GDM1 (cell line): ENCODE data around the gene DMRT1.

Experiments
- DNase-seq: peaks from one replicate; lab custom pipeline; 2025; lab: John Stamatoyannopoulos, UW

DMRT1 gene

DNA sequence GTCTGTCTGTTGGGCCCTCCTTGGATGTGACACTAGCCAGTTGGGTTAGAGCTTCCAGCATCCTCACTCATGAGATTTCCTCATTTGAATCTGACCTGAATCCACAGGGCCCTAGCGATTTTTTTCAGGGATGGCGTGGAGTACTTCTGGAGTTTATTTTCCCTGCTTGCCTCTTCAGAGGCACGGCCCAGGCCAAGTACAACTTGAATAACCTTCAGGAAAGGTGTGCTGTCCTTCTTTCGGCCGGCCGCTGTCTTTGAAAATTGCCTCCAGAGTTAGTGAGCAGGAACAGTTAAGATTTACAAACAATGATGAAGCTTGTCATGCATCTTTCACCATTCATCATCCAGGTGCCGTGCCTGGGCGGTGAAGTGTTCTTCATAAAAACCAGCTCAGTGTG is 85.5 kb downstream of the DMRT1 start:
- no peak for DNase-seq

DNA sequence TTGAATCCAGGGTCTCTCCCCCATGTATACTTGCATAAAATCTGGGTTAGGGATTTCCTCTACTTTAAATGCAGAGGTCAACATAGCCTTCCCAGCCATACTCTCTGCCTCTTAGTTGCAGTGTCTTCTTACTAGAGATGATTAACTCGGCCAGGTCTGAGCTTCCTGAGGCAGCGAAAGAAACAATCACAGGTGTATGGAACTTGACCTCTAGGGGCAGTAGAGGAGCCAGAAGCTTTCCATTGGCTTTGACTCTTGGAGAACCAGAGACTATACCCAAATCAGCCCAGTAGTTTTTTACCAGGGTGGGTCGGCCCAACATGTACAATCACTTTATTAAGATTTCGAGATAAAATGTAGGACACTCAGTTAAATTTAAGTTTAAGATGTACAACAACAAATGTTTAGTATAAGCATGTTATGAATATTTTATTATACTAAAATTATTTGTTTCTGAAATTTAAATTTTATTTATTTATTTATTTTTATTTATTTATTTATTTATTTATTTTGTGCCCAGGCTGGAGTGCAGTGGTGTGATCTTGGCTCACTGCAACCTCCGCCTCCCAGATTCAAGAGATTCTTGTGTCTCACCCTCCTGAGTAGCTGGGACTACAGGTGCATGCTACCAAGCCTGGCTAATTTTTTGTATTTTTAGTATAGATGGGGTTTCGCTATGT is 87.0 kb downstream of the DMRT1 start:
- no peak for DNase-seq

DNA sequence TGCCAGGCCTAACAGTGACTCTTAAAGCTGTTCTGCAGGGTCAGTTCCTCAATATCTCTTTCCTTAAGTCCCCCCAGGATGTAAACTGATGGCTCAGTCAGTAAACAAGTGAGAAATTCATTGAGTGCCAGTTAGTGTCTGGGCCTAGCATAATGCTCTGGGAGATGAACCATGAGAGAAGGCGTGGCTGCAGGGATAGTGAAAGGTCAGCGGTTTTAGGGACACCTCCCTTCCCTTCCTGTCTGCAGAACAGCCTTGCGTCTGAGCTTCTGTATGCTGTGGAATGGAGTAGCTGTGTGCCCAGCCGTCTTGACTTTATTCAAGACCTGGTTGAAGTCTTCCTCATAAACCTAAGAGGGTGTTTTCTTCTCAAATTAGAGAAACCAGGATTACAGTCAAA is 88.2 kb downstream of the DMRT1 start:
- DNase-seq = no peak

DNA sequence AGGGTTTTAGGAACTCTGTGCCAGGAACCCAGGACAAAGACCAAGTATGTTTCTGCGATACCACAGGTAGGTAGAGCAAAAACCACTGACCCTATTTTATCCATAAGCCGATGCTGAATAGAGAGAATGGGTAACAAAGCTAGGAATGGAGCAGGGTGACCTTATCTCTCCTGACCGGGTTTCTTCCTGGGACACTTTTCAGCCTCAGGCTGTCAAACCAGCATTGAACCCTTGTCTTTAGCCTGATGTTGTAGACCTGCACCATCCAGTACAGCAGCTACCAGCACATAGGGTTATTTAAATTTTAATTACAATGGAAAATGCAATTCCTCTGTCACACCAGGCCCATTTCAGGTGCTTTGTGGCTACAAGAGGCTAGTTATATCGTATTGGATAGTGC is 91.9 kb downstream of the DMRT1 start:
- no peak for DNase-seq

DNA sequence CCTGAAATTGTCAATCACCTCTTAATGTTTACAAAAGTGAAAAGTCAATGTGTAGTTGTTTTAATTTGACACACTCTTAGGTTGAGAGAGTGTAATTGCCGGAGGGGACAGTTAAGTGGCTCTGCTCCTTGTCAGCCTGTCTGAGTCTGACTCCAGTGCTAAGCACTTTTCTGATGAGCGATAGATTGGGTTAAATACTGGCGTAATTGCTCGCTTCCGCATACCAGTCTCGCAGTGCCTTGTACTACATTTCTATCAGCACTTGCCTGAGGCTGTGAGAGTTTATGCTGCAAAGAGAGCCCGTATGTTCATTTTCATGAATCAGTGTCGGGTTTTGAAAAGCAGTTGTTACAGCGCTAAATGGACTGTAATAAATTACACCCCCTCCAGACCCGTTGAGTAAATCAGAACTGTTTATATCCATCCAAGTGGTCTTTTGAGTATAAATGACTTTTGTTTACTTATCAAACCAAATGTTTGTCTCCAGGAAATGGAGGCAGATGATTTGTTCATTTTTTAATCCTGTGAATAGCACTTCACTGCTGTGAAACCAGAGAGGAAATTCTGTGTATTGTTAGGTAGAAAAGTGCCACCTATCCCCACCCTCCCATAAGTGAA is 94.0 kb downstream of the DMRT1 start:
- no peak for DNase-seq

DNA sequence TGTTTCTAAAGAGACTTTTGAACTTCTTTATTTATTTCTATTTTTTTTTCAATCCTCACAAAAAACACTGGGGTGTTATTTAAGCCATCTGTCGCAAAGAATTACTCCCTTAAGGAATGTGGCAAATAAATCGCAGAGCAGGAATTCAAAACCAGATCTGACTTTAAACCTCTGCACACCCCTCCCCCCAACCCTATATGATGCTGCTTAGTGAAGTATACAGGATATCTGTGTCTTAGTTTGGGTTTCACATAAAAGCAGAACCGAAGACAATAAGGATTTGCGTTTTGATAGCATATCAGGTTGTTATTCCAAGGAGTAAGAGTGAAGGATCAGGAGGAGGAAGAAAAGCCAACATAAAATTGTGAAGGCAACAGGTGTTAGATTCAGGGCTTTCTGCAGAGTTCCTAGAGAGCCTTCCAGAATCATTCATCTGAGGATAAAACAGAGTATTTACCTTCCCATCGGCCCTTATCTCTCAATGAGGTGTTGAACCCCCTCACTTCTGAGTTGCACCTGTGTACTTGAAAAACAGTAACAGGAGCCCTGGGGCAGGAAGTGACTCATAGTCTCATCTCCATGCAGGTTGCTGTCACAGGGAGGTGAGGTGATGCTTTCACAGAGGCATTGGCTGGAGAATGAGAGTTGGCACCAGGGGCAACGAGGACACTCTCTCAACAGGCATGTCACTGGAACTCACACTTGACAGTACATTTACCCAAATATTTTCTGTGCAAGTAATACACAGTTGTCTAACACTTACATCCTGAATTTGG is 101.5 kb downstream of the DMRT1 start:
- DNase-seq = no peak

DNA sequence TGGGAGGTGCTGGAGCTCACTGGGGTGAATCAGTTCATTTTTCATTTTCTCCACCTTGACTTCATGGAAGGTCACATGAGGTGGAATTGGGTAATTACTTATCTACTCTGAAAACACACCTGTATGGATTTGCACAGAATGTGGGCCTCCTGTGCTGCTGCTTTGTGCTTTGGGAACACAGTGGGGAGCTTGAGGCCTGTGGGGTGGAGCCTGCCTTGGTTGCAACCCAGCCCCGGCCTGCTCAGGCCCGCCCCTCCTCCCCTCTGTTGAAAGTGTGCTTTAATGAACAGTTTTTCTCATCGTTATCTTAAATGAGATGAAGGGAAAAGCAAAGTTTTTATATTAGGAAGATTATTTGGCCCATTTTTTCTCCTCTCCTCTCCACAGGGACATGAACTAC is 106.5 kb downstream of the DMRT1 start:
- DNase-seq = no peak

DNA sequence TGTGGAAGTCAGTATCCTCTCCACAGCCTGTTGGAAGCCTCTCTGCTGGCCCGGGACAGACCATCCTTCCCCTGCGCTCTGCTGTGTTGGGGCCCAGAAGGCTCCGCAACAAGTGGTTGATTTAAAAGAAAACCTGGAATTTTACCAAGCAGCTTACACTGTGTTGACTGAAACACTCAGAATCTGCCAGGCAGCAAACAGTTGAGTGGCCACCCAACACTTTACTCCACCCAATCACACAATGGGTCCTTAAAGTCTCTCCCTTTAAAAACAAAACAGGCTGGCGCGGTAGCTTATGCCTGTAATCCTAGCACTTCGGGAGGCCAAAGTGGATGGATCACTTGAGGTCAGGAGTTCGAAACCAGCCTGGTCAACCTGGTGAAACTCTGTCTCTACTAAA is 107.0 kb downstream of the DMRT1 start:
- no peak for DNase-seq

DNA sequence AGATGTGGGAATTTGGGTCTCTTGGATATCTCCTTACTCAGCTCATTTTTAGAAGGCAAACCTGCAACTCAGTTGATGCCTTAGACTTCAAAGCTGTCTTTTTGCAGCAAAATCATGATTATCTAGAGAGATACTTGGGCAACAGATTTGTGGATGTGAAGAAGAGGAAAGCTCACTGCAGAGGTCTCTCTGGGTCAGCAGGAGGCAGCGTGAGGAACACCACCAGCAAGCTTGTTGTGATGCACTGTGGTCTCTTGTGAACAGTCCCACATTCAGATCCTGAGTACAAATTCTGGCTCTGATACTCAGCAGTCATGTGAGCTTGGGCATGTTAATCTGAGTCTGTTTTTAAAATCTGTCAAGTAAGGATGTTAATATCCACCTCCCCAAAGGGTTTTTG is 108.6 kb downstream of the DMRT1 start:
- DNase-seq = no peak

DNA sequence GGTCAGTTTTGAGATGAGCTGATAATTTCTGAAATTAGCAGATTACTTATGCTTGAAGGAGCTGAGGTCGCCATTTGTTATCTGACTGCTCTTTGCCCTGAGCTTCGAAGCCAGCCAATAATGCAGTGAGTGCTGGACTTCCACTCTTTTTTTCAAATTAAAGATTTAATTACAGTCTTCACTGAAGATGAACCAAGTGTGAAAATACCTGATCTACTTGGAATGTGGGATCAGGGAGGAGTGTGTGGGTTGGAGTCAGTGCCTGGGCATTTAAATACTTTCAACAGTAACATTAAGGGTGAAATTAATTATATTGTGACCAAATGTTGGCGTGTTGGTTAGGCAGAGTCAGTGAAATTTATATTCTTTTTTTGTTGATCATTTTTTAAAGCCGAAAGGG is 111.0 kb downstream of the DMRT1 start:
- no peak for DNase-seq

DNA sequence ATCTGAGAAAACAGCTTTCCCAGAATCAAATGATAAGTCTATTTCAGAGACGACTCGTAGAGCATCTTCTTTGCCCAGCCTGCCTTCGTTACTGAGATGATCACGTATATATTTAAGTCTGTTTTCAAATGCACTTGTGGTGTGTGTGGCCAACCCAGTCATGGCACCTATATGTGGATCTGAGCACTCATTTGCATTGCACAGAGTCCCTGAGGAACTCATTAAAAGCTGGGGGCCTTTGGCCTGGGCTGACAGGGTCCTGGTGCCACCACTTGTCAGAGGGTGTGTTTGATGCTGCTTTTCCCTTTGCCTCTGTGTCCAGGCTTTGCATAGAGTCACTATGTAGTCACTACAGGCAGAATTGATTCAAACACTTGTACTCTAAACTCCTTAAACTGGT is 117.6 kb downstream of the DMRT1 start:
- no peak for DNase-seq

DNA sequence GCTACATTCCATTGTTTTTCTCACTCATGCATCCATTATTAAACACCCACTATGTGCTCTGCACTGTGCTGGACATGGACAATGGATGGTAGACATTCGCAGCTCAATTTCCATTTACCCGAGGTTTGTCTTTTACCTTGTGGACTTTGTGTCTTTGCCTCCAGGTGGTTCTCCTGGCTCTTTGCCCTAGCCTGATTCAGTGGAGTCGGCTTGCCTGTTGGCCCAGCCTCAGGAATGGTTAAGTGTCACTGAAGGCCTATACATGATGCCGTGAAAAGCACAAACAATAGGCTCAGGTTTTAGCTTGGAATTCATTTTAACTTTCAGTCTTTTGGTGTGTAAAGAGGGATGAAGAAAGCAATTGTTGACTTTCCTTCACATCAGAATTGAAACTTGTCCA is 118.4 kb downstream of the DMRT1 start:
- DNase-seq = no peak

DNA sequence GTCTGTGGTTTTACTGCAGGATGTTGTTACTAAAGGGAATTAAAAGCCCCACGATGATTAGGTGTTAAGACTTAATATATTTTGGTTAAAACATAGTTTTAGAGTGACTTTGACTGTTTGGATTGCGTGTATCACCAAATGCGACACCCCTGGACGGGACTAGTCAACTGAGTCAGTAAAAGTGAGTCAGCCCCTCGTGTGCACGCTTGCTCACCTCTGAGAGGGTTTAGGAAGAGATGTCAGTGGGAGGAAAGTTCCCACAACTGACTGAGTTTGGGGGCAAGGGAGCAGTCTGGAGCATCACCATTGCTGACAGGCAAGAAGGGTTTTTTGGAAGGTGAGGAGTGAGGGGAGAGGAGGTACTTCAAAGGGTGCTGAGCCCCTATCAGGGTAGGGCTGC is 120.5 kb downstream of the DMRT1 start:
- DNase-seq = no peak

DNA sequence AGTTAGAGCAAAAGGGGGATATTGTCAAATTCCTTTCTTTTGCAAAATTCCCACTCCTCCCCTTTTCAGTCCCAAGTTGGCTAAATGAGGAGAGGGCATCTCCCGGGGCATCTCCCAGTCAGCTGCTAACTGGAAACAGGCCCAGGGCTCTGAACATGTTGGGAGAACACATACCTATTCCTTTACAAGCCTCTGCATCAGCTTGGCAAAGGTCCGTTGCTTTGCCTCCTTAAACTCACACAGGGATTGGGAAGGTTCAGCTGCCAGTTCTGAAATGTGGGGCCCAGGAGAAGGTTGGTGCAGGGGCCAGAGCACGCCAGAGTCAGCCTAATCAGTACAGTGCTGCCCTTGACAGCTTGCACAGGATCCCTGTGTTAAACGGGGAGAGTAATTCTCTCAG is 124.0 kb downstream of the DMRT1 start:
- no peak for DNase-seq

DNA sequence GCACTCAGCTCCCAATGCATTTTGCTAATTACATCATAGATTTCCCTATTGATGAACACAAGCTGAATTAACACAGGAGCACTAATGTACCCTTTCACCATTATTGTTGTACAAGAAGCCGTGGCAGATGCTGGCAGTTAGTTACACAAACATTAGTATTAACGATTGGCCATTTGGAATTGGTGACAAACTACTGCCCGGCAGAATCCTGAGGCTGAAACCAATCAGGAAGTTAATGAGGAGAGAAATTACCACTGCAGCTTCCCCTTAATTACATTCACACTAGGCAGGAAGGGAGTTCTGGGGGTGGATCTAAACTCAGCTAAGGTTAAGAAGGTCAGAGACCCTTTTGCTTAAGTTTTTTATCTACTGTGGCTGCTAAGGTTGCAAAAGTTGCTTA is 125.4 kb downstream of the DMRT1 start:
- DNase-seq = no peak

DNA sequence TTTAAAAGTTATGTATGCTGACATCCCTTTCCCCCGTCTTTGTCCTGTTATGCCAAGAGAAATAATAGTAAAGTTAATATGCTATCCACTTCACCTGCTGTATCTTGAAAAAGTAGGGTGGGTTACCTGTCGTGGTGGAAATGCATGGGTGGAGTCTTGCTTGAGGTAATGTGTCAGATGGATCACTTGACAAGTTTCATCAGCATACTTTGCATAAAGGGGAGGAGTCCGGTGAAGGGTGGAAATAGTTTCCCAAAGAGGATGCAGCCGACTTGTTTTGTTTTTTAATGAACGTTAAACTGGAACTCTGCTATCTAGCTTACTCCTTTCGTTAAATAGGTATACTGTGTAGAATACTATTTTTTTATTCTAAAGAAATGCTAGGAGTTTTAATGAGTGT is 125.9 kb downstream of the DMRT1 start:
- no peak for DNase-seq

DNA sequence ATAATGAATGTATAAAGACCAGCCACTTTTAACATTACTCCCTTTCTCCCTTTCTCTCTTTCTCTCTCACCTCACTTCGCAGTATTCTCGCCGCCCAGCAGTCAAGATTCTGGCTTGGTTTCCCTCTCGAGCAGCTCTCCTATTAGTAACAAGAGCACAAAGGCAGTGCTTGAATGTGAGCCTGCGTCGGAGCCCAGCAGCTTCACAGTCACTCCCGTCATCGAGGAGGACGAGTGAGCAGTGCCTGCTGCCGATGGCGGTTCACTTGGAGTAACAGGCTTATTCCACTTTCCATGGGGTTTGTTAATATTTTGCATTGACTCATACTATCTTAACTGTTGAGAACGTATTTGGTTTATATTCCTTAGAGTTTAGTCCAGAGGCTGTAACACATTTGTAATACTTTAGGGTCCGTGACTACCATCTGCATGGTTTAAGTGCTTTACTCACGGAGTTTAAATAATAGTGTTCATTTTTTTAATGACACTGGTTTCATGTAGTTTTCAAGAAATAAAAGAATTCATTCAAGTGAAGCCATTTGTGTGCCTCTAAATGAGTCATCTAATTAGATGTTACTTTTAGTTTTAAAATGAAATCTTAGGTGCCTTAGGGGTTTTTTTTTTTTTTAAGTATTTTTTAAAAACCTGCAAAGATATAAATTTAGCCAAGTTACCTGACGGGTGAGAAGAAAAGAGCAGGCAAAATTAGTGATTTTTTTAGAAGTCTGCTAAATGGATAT is 126.6 kb downstream of the DMRT1 start:
- DNase-seq = no peak

DNA sequence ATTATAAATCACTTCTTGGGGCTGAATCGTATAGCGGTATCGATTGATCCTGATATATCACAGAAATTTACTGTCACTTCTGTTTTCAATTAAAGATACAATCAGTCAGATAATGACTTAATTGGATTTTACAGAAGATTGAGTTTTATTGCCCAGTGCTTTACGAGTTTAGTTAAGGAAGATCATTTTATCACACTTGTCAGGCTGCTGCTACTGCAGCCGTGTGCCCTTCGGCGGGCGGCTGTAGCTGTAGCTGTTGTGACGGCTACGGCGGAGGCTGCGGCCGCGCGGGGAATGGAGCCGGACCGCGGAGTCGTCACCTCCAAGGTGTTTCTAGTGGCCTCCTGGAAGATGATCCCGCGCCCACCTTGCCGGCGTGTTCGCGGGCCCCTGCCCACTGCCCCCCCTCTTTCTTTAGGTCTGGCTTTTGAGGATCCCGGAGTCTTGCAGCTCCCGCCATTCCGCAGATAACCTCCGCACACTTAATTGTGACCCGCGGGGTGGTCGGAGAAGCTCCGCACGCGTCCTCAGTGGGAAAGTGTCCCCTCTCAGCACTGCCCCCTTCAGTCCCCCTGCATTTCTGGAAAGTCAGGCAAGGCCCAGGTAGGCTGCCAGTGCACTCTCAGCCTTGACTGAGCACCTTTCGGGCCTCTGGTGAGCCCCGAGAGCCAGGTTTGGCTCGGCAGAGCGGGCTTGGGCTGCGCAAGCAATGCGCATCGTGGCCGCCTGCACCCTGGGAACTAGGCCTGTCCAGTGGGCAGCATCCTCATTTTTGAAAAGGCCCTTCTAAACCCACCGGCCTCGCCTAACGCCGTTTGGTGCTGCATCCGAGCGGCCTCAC is 128.0 kb downstream of the DMRT1 start:
- DNase-seq = no peak

DNA sequence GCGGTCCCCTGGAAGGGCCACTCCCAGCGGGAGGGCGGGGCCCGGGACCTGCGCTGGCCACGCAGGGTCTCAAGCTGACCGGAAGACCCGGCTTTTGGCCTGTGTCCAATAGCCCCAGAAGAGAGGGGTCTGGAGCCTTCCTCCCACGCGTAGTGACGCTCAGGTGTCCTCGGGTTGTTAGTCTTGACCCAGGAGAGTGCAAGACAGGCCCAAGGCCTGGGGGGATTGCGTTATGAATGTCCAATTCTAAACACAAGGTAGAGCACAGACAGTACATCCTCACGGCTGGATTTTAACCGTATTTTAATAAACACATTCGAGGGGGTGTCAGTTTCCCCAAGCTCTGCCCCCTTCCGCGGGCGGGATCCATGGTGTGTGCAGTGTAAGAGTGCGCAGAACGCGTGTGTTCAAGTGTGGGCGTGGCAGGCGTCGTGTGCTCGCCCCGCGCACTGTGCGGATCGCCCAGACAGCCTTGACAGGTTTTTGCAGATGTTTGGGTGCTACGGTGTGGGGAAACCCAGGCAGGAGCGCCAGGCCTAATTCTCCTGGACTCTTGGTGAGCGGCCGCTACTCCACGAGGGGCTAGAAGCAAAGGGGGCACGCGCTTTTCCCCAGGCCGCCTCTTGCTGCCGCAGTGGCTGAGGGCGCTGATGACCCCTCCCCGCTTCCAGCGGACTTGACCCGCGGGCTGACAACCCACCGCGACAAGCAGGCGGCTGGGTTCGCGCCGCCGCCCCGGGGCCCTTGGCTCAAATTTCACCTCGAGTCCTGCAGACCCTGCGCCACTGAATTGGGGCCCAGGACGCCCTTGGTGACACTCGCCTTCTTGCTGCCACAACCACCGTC is 128.9 kb downstream of the DMRT1 start:
- no peak for DNase-seq

DNA sequence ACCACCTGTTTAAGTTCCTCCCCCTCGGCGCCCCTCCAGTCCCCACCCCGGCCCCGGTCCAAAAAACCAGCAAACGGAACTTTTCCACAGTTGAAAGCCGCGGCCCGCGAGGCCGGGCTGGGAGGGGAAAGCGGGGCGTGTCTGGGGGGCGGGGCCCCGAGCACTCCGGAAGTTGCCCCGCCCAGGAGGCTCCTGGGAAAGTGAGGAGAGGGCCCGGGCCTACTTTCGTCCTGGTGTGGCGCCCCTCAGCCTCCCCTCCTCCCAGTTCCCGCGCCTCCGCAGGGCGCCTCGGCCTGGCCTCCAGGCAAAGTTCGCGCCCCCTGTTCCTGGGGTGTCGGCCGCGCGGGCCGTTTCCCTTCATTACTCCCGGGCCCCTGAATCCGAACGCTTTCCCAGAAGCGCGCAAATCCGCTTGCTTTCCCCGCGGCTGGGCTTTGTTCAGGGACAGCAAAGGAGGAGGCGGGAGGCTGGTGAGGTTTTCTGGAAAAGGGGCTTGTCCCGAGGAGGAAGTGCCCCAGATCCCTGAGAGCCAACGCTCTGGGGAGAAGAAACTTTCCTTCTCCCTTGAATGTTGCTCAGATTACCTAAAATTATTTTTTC is 130.5 kb downstream of the DMRT1 start:
- DNase-seq = no peak
